IgD-negative memory B cell (primary cell): ENCODE data around the gene FSIP1. TPM values are rescaled to one million over a fixed set of nuclear protein-coding genes. Genes with fewer than 3 reads are reported as not detected.

Experiments used
- H3K27ac Mint-ChIP-seq, 3 donors: one replicate each; pipeline ENCODE4 v1.8.0; 2020 to 2022; ENCODE audit warnings: mild to moderate bottlenecking in 3 of 3, mixed read lengths in 3 of 3, moderate library complexity in 1 of 3
- H3K27me3 Mint-ChIP-seq: one replicate; pipeline ENCODE4 v1.8.0; 2021; ENCODE audit warnings: mixed read lengths
- H3K36me3 Mint-ChIP-seq: one replicate; pipeline ENCODE4 v1.8.0; 2020; ENCODE audit warnings: mild to moderate bottlenecking, mixed read lengths
- H3K4me1 Mint-ChIP-seq, 3 donors: one replicate each; pipeline ENCODE4 v1.8.0; 2020 to 2022; ENCODE audit warnings: mixed read lengths in 3 of 3, mild to moderate bottlenecking in 1 of 3
- H3K4me3 Mint-ChIP-seq, 4 donors: one replicate each; pipeline ENCODE4 v1.8.0; 2020 to 2022; ENCODE audit warnings: mild to moderate bottlenecking in 4 of 4, mixed read lengths in 4 of 4, moderate library complexity in 3 of 4
- H3K9me3 Mint-ChIP-seq, 3 donors: one replicate each; pipeline ENCODE4 v1.8.0; 2020 to 2021; ENCODE audit warnings: mixed read lengths in 3 of 3, mild to moderate bottlenecking in 1 of 3
- polyA plus RNA-seq: library from polyadenylated mRNA; unstranded; fragments of 300-500 nt; fragmentation: Illumina TruSeq; gene quantifications from one replicate; pipeline ENCODE4 v1.2.3, GENCODE V29; 2021

Gene FSIP1
- polyA plus RNA-seq, 1 donor from 2014 or later = 0.61 TPM

DNA sequence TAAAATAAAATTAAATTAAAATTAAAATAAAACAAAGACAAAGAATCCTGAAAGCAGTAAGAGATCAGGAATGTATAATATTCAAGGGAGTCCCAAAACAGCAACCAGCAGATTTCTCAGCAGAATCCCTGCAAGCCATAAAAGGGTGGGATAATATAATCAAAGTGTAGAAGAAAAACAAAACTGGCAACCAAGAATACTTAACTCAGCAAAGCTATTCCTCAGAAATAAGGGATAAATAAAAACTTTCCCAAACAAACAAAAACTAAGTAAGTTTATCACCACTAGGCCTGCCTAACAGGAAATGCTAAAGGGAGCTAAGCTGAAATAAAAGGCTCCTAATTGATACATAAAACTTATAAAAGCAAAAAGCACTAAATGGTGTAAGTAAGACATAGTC is 172.0 kb downstream of the FSIP1 start:
- Mint-ChIP-seq H3K27me3 (peaks cover 8% of the 10 kb centered on the region), H3K4me1 (no peaks in the 10 kb centered on the region), H3K4me3 (no peak overlapping the region), H3K36me3 (peaks cover 5% of the 10 kb centered on the region), H3K9me3 (peaks cover 6 to 22% (median 21%) of the 10 kb centered on the region in 3 donors), H3K27ac (no peak overlapping the region)

GRCh38 chr15:39609166-39609916 is 173.3 kb downstream of the FSIP1 start:
- Mint-ChIP-seq H3K27me3 (peaks cover 8% of the 10 kb centered on the region), H3K27ac (no peak overlapping the region), H3K9me3 (peaks cover 6 to 22% (median 21%) of the 10 kb centered on the region in 3 donors), H3K36me3 (peaks cover 5% of the 10 kb centered on the region), H3K4me3 (no peak overlapping the region), H3K4me1 (no peaks in the 10 kb centered on the region)

- Mint-ChIP-seq H3K27ac (no peak overlapping the region), H3K27me3 (peaks cover 8% of the 10 kb centered on the region), H3K36me3 (peaks cover 3% of the 10 kb centered on the region), H3K9me3 (peaks cover 2 to 21% (median 17%) of the 10 kb centered on the region in 3 donors), H3K4me3 (peak overlapping the region in 1 of 4 donors; percentile 42), H3K4me1 (no peaks in the 10 kb centered on the region)
Observed at GRCh38 chr15:39608185-39609139, 174.2 kb downstream of the FSIP1 start.

DNA sequence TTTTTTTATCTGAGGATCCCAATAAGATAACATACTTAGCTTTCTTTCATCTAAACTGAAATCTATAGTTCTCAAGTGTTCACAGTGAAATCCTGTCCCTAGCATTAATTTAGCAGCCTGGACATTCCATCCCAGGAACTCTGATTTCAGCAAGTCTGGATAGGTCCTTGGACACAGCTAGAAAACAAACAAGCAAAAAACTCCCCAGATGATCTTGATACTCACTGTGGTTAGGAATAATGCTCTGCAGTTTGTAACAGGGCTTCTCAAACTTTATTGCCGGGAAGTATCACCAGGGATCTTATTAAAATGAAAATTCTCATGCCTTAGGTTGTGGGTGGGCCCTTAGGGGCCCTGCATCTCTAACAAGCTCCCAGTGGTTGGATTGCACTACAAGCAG is 177.5 kb downstream of the FSIP1 start:
- no peaks in the 10 kb centered on the region for H3K4me1 Mint-ChIP-seq
- no peak overlapping the region for H3K4me3 Mint-ChIP-seq
- peaks cover 2 to 6% (median 5%) of the 10 kb centered on the region in 3 donors for H3K9me3 Mint-ChIP-seq
- peaks cover 8% of the 10 kb centered on the region for H3K27me3 Mint-ChIP-seq
- no peaks in the 10 kb centered on the region for H3K36me3 Mint-ChIP-seq
- H3K27ac Mint-ChIP-seq = no peak overlapping the region

DNA sequence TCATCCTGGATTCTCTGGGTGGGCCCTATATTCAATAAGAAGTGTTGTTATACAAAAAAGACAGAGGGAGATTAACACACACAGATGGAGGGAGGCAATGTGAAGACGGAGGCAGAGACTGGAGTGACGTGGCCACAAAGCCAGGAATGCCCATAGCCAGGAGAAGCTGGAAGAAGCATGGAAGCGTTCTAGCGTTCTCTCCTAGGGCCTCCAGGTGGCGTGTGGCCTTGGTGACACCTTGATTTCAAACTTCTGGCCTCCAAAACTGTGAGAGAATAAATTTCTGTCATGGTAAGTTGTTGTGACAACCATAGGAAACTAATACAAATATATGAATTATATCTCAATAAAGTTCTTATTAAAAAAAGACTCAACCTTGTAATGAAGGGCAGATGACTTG is 180.5 kb downstream of the FSIP1 start:
- no peak overlapping the region for H3K4me3 Mint-ChIP-seq
- H3K36me3 Mint-ChIP-seq = no peaks in the 10 kb centered on the region
- H3K9me3 Mint-ChIP-seq = no peaks in the 10 kb centered on the region
- peaks cover 4% of the 10 kb centered on the region for H3K27me3 Mint-ChIP-seq
- H3K27ac Mint-ChIP-seq = no peak overlapping the region
- H3K4me1 Mint-ChIP-seq = no peaks in the 10 kb centered on the region

DNA sequence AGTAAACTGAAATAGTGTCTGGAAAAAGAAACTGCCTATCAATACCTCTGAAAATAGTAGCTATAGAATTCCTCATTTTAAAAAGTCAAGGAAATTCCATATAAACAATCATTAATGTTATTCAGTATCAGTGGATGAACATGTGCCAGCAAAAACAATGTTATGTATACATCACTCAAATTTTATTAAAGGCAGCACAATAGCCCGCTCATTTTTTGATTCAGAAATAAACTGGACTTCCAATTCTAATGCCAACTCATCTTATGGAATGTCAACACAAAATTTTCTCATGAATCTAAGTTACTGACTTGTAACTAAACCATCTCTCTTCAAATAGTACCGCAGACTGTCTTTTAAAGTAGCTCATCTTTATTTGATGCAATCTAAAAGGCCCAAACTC is 182.8 kb downstream of the FSIP1 start:
- H3K9me3 Mint-ChIP-seq = no peaks in the 10 kb centered on the region
- no peak overlapping the region for H3K27ac Mint-ChIP-seq
- no peaks in the 10 kb centered on the region for H3K27me3 Mint-ChIP-seq
- H3K4me3 Mint-ChIP-seq = no peak overlapping the region
- H3K36me3 Mint-ChIP-seq = no peaks in the 10 kb centered on the region
- no peaks in the 10 kb centered on the region for H3K4me1 Mint-ChIP-seq

GRCh38 chr15:39598958-39599845 is 183.4 kb downstream of the FSIP1 start:
- no peak overlapping the region for H3K4me3 Mint-ChIP-seq
- H3K4me1 Mint-ChIP-seq = no peaks in the 10 kb centered on the region
- H3K9me3 Mint-ChIP-seq = no peaks in the 10 kb centered on the region
- no peaks in the 10 kb centered on the region for H3K27me3 Mint-ChIP-seq
- H3K36me3 Mint-ChIP-seq = no peaks in the 10 kb centered on the region
- H3K27ac Mint-ChIP-seq = no peak overlapping the region

GRCh38 chr15:39598186-39598850 is 184.3 kb downstream of the FSIP1 start:
- Mint-ChIP-seq H3K27me3 (no peaks in the 10 kb centered on the region), H3K9me3 (no peaks in the 10 kb centered on the region), H3K27ac (no peak overlapping the region), H3K36me3 (no peaks in the 10 kb centered on the region), H3K4me3 (no peak overlapping the region), H3K4me1 (peaks cover 0 to 1% (median 0%) of the 10 kb centered on the region in 3 donors)

DNA sequence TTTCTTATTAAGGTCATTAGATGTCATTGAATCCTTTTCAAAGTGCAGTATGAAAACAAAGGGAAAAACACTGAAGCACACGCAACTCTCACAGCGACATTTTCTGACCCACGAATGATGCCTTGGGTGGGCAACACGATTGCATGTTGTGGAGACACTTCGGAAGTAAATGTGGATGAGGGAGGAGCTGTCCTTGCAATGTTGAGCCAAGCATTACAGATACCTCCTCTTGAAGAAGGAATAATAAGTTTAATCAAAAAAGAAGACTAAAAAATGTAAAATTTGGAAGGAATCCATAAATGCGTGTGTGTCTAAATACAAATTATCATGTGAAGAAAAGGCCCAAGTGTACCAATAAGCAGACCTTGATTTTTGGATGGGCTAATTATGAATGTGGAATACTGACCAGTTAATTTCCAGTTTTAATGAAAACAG is 184.9 kb downstream of the FSIP1 start:
- Mint-ChIP-seq H3K36me3 (no peaks in the 10 kb centered on the region), H3K4me3 (no peak overlapping the region), H3K4me1 (peaks cover 0 to 1% (median 0%) of the 10 kb centered on the region in 3 donors), H3K9me3 (no peaks in the 10 kb centered on the region), H3K27me3 (no peaks in the 10 kb centered on the region), H3K27ac (no peak overlapping the region)

DNA sequence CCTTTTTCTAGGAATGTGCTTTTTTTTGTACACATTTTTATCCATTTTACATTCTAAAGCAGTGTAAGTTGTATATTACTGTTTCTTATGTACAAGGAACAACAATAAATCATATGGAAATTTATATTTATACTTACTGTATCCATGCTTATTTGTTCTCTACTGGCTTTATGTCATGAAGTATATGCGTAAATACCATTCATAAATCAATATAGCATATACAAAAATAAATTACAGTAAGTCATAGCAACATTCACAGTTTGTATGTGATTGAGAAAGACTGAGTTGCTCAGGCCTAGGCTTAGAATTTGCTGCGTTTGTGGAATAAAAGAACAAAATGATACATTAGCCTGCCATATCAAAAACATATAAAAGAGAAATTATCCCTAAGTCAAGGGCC is 185.3 kb downstream of the FSIP1 start:
- H3K27ac Mint-ChIP-seq = no peak overlapping the region
- H3K4me3 Mint-ChIP-seq = no peak overlapping the region

GRCh38 chr15:39596358-39597051 is 186.1 kb downstream of the FSIP1 start:
- H3K27me3 Mint-ChIP-seq = no peaks in the 10 kb centered on the region
- no peaks in the 10 kb centered on the region for H3K36me3 Mint-ChIP-seq
- no peak overlapping the region for H3K27ac Mint-ChIP-seq
- no peak overlapping the region for H3K4me3 Mint-ChIP-seq
- peaks cover 0 to 1% (median 0%) of the 10 kb centered on the region in 3 donors for H3K4me1 Mint-ChIP-seq
- no peaks in the 10 kb centered on the region for H3K9me3 Mint-ChIP-seq

More for the DNA sequence above, 185.3 kb downstream of the FSIP1 start:
- H3K36me3 Mint-ChIP-seq = no peaks in the 10 kb centered on the region
- no peaks in the 10 kb centered on the region for H3K9me3 Mint-ChIP-seq
- H3K4me1 Mint-ChIP-seq = peaks cover 0 to 1% (median 0%) of the 10 kb centered on the region in 3 donors
- no peaks in the 10 kb centered on the region for H3K27me3 Mint-ChIP-seq

DNA sequence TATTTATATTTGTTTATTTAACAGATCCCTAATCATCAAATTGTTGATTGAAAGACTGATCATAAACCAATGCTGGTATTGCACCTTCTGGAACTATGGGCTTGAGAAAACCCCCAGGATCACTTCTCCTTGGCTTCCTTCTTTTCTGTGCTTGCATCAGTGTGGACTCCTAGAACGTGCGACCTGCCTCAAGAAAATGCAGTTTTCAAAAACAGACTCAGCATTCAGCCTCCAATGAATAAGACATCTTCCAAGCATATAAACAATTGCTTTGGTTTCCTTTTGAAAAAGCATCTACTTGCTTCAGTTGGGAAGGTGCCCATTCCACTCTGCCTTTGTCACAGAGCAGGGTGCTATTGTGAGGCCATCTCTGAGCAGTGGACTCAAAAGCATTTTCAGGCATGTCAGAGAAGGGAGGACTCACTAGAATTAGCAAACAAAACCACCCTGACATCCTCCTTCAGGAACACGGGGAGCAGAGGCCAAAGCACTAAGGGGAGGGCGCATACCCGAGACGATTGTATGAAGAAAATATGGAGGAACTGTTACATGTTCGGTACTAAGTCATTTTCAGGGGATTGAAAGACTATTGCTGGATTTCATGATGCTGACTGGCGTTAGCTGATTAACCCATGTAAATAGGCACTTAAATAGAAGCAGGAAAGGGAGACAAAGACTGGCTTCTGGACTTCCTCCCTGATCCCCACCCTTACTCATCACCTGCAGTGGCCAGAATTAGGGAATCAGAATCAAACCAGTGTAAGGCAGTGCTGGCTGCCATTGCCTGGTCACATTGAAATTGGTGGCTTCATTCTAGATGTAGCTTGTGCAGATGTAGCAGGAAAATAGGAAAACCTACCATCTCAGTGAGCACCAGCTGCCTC is 187.1 kb downstream of the FSIP1 start:
- Mint-ChIP-seq H3K9me3 (no peaks in the 10 kb centered on the region), H3K27ac (no peak overlapping the region), H3K4me1 (peaks cover 0 to 1% (median 0%) of the 10 kb centered on the region in 3 donors), H3K36me3 (no peaks in the 10 kb centered on the region), H3K27me3 (no peaks in the 10 kb centered on the region), H3K4me3 (no peak overlapping the region)
